ENCODE results near the gene MAPK7.

MAPK7 gene

GRCh38 chr17:19332371-19333131 lies 45.7 kb upstream of the MAPK7 start:
- H3K4me3 ChIP-seq (ENCODE audit: control insufficient read depth, low read depth, low read length) = no peak overlapping the region
- no peak for TF ChIP-seq CTCF (conservative IDR thresholded peaks at IDR 0.05; ENCODE audit: control insufficient read depth, insufficient read depth, low read depth, low read length)
- DNase-seq (ENCODE audit: low read depth) = no peak

GRCh38 chr17:19333132-19333440 lies 45.2 kb upstream of the MAPK7 start:
- TF ChIP-seq CTCF (conservative IDR thresholded peaks at IDR 0.05; ENCODE audit: control insufficient read depth, insufficient read depth, low read depth, low read length) = no peak
- no peak for DNase-seq (ENCODE audit: low read depth)
- no peak overlapping the region for H3K4me3 ChIP-seq (ENCODE audit: control insufficient read depth, low read depth, low read length)

DNA sequence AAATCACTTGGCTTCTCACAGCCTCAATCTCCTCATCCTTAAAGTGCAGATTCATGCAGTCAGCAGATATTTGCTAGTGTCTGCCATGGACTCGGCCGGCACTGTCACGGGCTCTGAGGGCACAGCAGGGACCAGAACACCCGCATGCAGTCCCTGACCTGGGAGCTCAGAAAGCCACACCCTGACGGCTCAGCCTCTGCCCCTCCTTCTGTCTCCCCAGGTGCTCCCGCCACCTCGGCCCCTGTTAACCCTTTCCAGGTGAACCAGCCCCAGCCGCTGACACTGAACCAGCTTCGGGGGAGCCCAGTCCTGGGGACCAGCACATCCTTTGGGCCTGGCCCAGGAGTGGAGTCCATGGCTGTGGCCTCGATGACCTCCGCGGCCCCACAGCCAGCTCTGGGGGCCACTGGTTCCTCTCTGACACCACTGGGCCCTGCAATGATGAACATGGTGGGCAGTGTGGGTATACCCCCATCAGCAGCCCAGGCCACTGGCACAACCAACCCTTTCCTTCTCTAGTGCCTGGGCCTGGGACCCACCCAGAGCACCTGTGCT lies 44.5 kb upstream of the MAPK7 start:
- no peak overlapping the region for H3K4me3 ChIP-seq (ENCODE audit: control insufficient read depth, low read depth, low read length)
- no peak for TF ChIP-seq CTCF (conservative IDR thresholded peaks at IDR 0.05; ENCODE audit: control insufficient read depth, insufficient read depth, low read depth, low read length)
- no peak for DNase-seq (ENCODE audit: low read depth)

DNA sequence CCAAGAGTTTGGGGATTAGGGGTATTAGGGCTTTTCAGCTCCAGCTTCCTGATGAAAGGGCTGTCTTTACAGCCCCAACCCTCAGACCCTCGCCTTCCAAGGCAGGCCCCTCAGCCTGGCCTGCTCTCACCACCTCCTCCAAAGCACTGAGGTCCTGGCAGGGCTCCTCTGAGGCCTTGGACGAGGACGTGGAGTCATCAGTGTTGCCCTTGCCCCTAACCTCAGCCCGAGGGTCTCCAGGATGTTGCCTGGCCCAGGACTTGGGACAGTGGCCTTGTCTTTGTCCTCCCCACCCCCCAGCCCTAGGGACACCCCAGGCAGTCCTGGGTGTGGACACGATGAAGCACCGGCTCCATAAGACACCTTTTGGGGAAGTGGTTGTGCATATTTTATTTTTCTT lies 44.0 kb upstream of the MAPK7 start:
- no peak overlapping the region for H3K4me3 ChIP-seq (ENCODE audit: control insufficient read depth, low read depth, low read length)
- DNase-seq (ENCODE audit: low read depth) = no peak
- no peak for TF ChIP-seq CTCF (conservative IDR thresholded peaks at IDR 0.05; ENCODE audit: control insufficient read depth, insufficient read depth, low read depth, low read length)

GRCh38 chr17:19335951-19336631 lies 42.2 kb upstream of the MAPK7 start:
- H3K4me3 ChIP-seq (ENCODE audit: control insufficient read depth, low read depth, low read length) = no peak overlapping the region
- TF ChIP-seq CTCF (conservative IDR thresholded peaks at IDR 0.05; ENCODE audit: control insufficient read depth, insufficient read depth, low read depth, low read length) = no peak
- no peak for DNase-seq (ENCODE audit: low read depth)

GRCh38 chr17:19336938-19337711 lies 41.2 kb upstream of the MAPK7 start:
- no peak for DNase-seq (ENCODE audit: low read depth)
- no peak for TF ChIP-seq CTCF (conservative IDR thresholded peaks at IDR 0.05; ENCODE audit: control insufficient read depth, insufficient read depth, low read depth, low read length)
- H3K4me3 ChIP-seq (ENCODE audit: control insufficient read depth, low read depth, low read length) = no peak overlapping the region
